Measurements from ENCODE around the gene TRRAP. TPM values are rescaled to one million over a fixed set of nuclear protein-coding genes. Genes with fewer than 3 reads are reported as not detected.

Gene TRRAP
- 10 to 100 TPM; 26.6 to 35.5 (median 28.7) TPM for total RNA-seq (2021; fragmentation: NEBNext Ultra II Directional; extraction: Animal tissue kit (Norgen Biotek cat#: 25700))
- long read RNA-seq, partial matches to known transcripts: 8 of 11 reads
- long read RNA-seq, other reads (novel, unspliced or antisense): 3 of 11 reads

DNA sequence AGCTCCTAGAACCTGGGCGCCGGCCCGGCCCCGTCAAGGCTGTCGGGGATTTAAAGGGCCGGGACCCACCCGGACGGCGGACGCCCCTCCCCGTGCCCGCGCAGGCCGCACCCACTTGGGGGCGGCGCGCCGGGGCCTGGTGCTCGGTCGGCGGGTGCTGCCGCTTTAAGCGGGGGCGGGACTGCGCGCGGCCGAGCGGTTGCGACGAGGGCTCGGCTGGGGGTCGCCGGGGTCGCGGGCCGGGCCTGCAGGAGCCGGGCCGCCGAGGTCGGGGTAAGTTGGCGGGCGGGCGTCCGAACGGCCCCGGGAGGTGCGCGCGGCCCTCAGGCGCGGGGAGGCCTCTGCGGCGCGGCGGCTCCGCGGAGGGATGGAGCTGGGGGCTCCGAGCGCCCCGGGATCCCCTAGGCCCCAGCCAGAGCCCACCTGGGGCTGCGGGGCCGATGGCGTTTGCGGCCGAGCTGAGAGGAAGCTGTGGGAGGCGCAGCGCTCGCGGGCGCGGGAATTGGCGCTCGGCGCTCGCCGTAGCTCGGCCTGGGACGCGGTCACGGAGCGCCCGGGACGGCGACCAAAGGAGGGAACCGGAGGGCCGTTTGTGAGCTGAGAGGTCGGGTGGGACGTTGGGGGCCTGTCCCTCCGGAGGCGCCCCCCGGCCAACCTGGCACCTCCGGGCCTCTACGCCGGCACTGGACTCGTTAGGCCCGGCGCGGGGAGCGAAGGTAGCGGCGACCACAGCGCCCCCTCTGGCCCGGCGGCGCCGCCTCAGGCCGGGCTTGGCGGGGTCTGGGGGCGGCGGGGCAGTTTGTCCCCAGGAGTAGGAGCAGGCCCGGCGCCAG, at the start of gene TRRAP:
Gene TRRAP, plus strand, starts transcription at position 168 of the 833 bp plus-strand sequence. CDS start 2,619 bp downstream, outside the sequence.
- H3K27me3 Mint-ChIP-seq (ENCODE audit: insufficient read depth): peaks cover 1% of the 10 kb centered on the region
- H3K9me3 Mint-ChIP-seq: no peaks in the 10 kb centered on the region
- H3K36me3 Mint-ChIP-seq (ENCODE audit: low read depth): no peaks in the 10 kb centered on the region; the same call in 1 of the 2 replicates
- TF ChIP-seq, protein P1, sequence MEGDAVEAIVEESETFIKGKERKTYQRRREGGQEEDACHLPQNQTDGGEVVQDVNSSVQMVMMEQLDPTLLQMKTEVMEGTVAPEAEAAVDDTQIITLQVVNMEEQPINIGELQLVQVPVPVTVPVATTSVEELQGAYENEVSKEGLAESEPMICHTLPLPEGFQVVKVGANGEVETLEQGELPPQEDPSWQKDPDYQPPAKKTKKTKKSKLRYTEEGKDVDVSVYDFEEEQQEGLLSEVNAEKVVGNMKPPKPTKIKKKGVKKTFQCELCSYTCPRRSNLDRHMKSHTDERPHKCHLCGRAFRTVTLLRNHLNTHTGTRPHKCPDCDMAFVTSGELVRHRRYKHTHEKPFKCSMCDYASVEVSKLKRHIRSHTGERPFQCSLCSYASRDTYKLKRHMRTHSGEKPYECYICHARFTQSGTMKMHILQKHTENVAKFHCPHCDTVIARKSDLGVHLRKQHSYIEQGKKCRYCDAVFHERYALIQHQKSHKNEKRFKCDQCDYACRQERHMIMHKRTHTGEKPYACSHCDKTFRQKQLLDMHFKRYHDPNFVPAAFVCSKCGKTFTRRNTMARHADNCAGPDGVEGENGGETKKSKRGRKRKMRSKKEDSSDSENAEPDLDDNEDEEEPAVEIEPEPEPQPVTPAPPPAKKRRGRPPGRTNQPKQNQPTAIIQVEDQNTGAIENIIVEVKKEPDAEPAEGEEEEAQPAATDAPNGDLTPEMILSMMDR (IDR thresholded peaks at IDR 0.05): peak; percentile 98
- H3K4me1 Mint-ChIP-seq (ENCODE audit: low read depth): peaks cover 11% of the 10 kb centered on the region
- H3K27ac Mint-ChIP-seq: peak within 1 kb of the TSS; percentile 85
- DNase-seq: peak; percentile 23
- H3K4me3 Mint-ChIP-seq: peak within 1 kb of the TSS; percentile 92

DNA sequence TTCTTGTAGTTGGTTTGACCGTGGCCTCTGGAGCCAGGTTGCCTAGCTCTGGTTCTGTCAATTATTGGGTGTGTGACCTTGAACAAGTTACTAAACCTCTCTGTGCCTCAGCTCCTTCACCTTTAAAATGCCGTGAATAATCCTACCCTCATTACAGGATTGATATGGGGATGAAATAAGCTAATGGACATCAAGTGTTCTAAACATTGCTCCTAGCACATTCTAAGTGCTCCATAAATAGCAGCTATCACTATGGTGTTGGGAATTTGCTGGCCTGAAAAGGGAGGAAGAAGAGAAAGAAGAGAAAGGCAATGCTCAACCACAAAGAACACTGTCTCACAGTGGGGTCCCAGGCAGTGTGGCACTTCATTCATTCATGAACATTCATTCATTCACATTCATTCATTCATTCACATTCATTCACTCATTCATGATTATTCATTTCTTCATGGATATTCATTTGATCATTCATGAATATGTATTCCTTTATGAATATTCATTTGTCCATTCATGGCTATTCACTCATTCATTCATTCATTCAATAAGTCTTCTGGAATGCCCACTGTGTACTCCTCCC, 47.3 kb upstream of the TRRAP start:
- no peaks in the 10 kb centered on the region for H3K36me3 Mint-ChIP-seq (ENCODE audit: low read depth)
- H3K4me1 Mint-ChIP-seq (ENCODE audit: low read depth): no peaks in the 10 kb centered on the region
- no peaks in the 10 kb centered on the region for H3K9me3 Mint-ChIP-seq
- no peak overlapping the region for H3K4me3 Mint-ChIP-seq
- DNase-seq: no peak
- TF ChIP-seq, protein P1 (IDR thresholded peaks at IDR 0.05): no peak
- peaks cover 17% of the 10 kb centered on the region for H3K27me3 Mint-ChIP-seq (ENCODE audit: insufficient read depth)
- H3K27ac Mint-ChIP-seq: no peak overlapping the region

- no peaks in the 10 kb centered on the region for H3K9me3 Mint-ChIP-seq
- DNase-seq: peak; percentile 9
These were observed 46.6 kb upstream of the TRRAP start for GRCh38 chr7:98831641-98832221.

DNA sequence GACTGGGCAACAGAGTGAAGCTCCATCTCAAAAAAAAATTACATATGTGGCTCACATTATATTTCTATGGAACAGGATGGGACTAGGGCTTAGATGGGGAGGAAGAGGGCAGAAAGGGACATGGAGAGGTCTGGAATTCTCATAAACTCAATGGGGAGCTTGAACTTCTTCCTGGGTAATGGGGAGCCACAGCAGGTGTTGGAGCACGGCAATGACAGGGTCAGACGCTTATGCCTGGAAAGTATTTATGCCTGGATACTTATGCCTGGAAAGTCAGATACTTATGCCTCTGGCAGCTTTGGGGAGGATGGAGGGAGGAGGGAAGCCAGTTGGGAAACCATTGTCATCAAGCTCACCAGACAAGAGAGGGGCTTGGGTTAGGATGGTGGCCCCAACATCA, 45.3 kb upstream of the TRRAP start:
- TF ChIP-seq, protein P1 (IDR thresholded peaks at IDR 0.05): no peak
- H3K36me3 Mint-ChIP-seq (ENCODE audit: low read depth): no peaks in the 10 kb centered on the region

More at GRCh38 chr7:98831641-98832221, 46.6 kb upstream of the TRRAP start:
- Mint-ChIP-seq H3K4me3 (no peak overlapping the region), H3K27ac (no peak overlapping the region), H3K4me1 (ENCODE audit: low read depth) (no peaks in the 10 kb centered on the region), H3K27me3 (ENCODE audit: insufficient read depth) (peaks cover 19% of the 10 kb centered on the region), H3K36me3 (ENCODE audit: low read depth) (no peaks in the 10 kb centered on the region)
- TF ChIP-seq, protein P1 (IDR thresholded peaks at IDR 0.05): peak; percentile 91

DNA sequence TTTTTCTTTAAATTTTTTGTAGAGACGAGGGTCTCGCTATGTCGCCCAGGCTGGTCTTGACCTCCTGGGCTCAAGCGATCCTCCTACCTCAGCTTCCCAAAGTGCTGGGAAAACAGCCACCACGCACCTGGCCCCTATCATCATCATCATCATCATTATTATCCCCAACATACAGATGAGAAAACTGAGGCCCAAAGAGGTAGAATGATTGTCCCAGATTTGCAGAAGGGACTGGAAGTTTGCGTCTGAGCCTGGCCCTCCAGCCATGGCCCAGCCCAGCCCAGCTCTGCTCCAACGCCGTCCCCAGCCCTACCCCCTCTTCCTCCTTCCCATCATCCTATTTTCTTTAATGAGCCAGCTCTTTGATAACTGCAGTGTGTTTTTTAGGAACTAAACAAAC, 43.4 kb upstream of the TRRAP start:
- Mint-ChIP-seq H3K27ac (no peak overlapping the region), H3K4me3 (no peak overlapping the region), H3K9me3 (no peaks in the 10 kb centered on the region), H3K27me3 (ENCODE audit: insufficient read depth) (peaks cover 8% of the 10 kb centered on the region), H3K36me3 (ENCODE audit: low read depth) (no peaks in the 10 kb centered on the region), H3K4me1 (ENCODE audit: low read depth) (no peaks in the 10 kb centered on the region)
- TF ChIP-seq, protein P1 (IDR thresholded peaks at IDR 0.05): no peak
- no peak for DNase-seq

More for the DNA sequence above, 45.3 kb upstream of the TRRAP start:
- Mint-ChIP-seq H3K9me3 (no peaks in the 10 kb centered on the region), H3K27me3 (ENCODE audit: insufficient read depth) (peaks cover 17% of the 10 kb centered on the region), H3K27ac (no peak overlapping the region), H3K4me3 (no peak overlapping the region), H3K4me1 (ENCODE audit: low read depth) (no peaks in the 10 kb centered on the region)
- DNase-seq: no peak

All from HFFc6 (cell line).